ENCODE results near the gene RYK. TPM values are rescaled to one million over a fixed set of nuclear protein-coding genes. Genes with fewer than 3 reads are reported as not detected.

The RYK gene
- total and polyA plus RNA-seq, 2 experiments from 2014 or later, result 24.9 to 94.8 TPM

- no peak for TF ChIP-seq ZNF462 (CRISPR knock-in tag; IDR thresholded peaks at IDR 0.05)
Measured at GRCh38 chr3:134267996-134268395, 17.3 kb upstream of the RYK start (continued).

- no peak overlapping the region for H3K4me3 ChIP-seq
- peak overlapping the region; percentile 76; the same call in 1 of the 2 replicates for H3K27ac ChIP-seq (ENCODE audit: low read depth)
- H3K9me3 Mint-ChIP-seq, result peaks cover 8% of the 10 kb centered on the region
- peaks cover 28% of the 10 kb centered on the region for H3K4me1 Mint-ChIP-seq
- no peak overlapping the region for H2AFZ ChIP-seq
- peak overlapping the region; percentile 1; the same call in 1 of the 3 replicates for H3K4me3 Mint-ChIP-seq
- peak overlapping the region; percentile 91 for H3K27ac Mint-ChIP-seq
- peaks cover 8% of the 10 kb centered on the region for H3K27me3 Mint-ChIP-seq (ENCODE audit: insufficient read depth, low read depth, poor library complexity)
- H3K36me3 Mint-ChIP-seq (ENCODE audit: low read depth), result peaks cover 9% of the 10 kb centered on the region; the same call in 2 of the 3 replicates
- H3K79me2 ChIP-seq (replicated peaks; ENCODE audit: insufficient read depth), result no peaks in the 10 kb centered on the region
- peak overlapping the region; percentile 58 for H3K4me2 ChIP-seq
- no peaks in the 10 kb centered on the region for H4K20me1 ChIP-seq (replicated peaks; ENCODE audit: insufficient read depth)
- DNase-seq (ENCODE audit: low spot score) (peak; percentile 86), ATAC-seq (peak; percentile 94)
- H3K4me1 ChIP-seq (ENCODE audit: insufficient read depth), result peaks cover 15% of the 10 kb centered on the region
- no peaks in the 10 kb centered on the region for H3F3A ChIP-seq (replicated peaks; ENCODE audit: low read depth)
- H3K9me2 ChIP-seq (ENCODE audit: insufficient read depth), result no peaks in the 10 kb centered on the region
- no peaks in the 10 kb centered on the region for H3K36me3 ChIP-seq (ENCODE audit: insufficient read depth)
- H3K27me3 ChIP-seq (ENCODE audit: insufficient read depth), result no peaks in the 10 kb centered on the region
- TF ChIP-seq STAT1 (IDR thresholded peaks at IDR 0.05; ENCODE audit: unreplicated experiment), result no peak
- TF ChIP-seq CTCF (conservative IDR thresholded peaks at IDR 0.05; ENCODE audit: low read depth in 2 of 2), result no peak
- no peak for TF ChIP-seq NANOG (IDR thresholded peaks at IDR 0.05; ENCODE audit: borderline replicate concordance)
- TF ChIP-seq JUNB (IDR thresholded peaks at IDR 0.05; ENCODE audit: unreplicated experiment), result no peak
- 0 out of 2 replicates have a peak, but pooled peaks have one; percentile 7 for TF ChIP-seq ZNF462 (CRISPR knock-in tag; IDR thresholded peaks at IDR 0.05)
- TF ChIP-seq ZNF331 (CRISPR knock-in tag; IDR thresholded peaks at IDR 0.05; ENCODE audit: low read depth), result no peak
Measured at GRCh38 chr3:134260987-134261386, 10.3 kb upstream of the RYK start.
